SIG-M5 (cell line): Measurements from ENCODE around the gene CNTNAP3B.
"Not testable (repeated sequence)": the region's sequence is repeated elsewhere in the genome, so short reads cannot be mapped to it uniquely, and the experiment has no call there.

Experiments
- DNase-seq: peaks from one replicate; lab custom pipeline; 2025; lab: John Stamatoyannopoulos, UW

Gene CNTNAP3B

DNA sequence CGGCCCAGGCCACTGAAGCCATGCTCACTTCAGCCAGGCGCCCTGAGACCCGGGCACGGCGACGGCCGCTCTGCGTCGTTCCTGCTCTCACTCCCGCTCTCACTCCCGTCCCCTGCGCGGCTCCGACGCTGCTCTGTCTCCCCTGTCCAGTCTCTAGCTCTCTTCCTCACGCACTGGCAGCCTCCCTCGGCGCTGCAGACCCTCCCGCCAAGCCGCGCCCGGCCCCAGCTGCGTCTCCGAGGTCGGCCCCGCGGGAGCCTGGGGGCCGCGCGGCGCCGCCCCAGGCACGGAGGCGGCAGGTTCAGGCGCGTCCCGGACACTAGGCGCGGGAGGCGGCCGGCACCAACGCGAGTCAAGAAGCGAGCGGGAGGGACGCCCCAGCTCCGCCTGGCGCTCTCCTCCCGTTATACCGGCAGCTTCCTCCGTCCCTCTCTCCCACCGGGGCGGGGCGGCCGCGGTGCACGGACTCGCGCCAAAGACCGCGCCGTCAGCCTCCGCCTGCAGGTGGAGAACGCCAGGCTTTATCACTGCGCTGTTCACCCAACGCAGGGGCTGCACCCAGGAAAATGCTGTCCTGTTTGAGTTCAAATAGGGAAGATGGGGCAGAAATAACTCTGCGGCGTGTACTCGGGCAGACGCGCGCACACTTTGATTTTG lies at the start of gene CNTNAP3B:
Gene CNTNAP3B (minus strand): TSS at position 354 of the 657 bp plus-strand sequence. CDS start 332 bp downstream, at position 22.
- not testable (repeated sequence) for DNase-seq

DNA sequence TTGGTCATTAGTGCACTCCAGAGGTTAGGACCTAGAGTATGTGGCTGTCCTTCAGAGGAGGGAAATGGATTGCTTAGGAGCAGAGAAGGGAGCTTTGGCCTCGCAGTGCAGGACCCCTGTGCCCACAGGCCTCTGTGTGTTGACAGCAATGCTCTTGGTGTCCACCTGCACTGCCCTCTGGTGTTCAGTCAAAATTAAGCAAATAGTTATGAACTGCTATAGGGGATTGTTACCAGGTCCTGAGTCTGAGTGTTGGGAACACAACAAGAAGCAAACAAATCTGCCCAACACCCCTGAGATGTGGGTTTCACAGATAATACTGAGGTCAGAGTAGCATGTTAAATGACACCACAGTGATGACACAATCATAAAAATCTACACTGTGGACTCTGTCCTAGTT lies 31.1 kb upstream of the CNTNAP3B start:
- DNase-seq, result not testable (repeated sequence)

DNA sequence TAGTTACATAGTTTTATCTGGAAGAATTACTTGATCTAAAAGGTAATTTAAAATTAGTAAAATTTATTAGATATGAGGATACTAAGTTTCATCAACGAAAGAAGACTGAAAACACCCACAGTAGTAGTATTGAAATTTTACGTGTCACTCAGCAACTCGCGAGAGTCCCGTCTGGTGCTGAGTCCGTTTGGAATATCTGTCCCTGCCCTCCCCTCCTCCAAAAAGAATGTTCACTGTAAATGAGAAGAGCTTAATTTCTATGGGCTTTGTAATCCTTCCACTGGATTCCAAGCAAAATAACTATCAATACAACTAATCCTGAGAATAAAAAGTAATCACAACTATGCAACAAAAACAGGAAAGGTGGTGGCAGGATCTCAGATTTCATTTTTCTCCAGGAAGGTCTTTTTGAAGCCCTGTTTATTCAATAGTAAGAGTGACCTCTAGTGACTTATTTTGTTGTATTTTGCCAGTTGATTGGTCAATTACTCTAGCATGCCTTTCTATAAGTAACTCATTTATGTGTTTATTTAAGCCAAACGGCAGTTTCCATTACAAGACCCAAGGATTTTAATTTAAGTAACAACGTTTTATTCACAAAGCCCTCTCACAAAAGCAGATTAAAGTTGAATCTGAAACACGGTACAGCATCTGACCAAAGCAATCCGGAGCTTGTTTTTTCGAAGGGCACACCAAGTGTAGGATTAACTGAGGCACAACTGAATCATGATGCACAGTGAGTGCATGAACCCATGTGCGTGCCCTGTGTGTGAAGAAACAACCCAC lies 2.0 kb downstream of the CNTNAP3B start:
- not testable (repeated sequence) for DNase-seq

- not testable (repeated sequence) for DNase-seq
Measured at GRCh38 chr9:42121007-42121406, 8.2 kb downstream of the CNTNAP3B start.

DNA sequence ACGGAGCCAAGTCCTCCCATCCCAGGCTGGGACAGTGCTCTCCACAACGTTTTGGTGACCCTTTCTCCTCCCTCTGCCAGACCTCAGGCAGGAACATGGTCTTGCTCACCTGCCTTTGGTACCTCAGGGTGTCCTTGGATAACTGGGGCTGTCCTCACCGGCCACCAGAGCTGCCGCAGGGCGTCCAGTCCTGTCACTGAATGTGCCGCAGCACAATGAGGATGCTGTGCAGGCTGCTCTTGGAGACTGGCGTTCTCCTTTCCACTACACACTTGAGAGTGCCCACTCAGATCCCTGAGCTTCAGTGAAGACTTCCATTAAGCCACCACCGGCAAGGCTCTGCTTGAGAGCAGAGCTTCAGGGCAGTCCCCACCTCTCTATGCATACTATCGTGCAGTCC lies 33.3 kb downstream of the CNTNAP3B start:
- not testable (repeated sequence) for DNase-seq

GRCh38 chr9:42084559-42084952 lies 44.7 kb downstream of the CNTNAP3B start:
- DNase-seq, result not testable (repeated sequence)

DNA sequence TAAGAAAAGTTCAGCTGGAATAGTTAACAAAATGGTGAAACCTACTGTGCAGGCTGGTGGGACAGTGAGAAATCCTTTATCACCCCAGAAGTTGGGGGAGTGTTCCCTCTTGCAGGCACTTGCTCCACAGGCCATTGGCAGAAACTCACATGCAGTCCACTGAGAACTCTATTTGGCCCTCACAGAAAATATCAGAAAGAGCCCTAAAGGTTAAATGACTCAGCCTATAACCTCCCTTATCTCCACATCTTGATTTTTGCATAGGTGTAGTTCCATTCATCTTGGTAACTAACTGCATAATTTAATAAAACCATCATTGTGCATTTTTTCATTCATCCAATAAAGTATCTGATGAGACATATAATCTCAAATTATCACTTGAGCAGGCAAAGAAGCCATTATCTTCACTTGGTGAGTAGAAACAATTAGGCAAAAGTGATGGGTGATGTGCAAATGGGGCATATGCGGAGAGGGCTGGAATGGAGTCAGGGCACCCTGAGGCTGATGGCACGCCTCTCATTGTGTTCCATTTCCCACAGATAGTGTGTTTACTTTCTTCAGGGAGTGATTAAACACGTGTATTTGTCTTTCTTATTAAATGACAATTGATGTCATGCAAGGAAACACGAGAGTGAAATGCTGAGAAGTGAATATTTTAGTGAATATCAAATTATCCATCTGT lies 45.2 kb downstream of the CNTNAP3B start:
- not testable (repeated sequence) for DNase-seq

DNA sequence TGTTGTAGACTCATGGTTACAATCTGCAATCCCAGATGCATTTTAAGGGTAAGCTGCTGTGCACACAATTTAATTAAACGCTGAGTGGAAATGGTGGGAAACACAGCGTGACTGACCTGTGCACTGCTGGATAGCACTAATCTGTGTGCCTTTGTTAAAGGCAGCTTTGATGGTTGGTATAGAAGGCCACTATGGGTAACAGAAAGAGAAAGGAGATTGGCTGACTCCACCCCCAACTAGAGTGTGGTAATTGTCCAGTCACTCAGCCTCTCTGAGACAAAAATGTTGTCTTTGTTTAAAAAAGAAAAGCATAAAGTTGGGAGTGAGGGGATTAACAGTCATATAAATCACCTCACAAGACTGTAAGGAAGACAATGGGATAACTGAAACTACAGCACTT lies 48.9 kb downstream of the CNTNAP3B start:
- not testable (repeated sequence) for DNase-seq

DNA sequence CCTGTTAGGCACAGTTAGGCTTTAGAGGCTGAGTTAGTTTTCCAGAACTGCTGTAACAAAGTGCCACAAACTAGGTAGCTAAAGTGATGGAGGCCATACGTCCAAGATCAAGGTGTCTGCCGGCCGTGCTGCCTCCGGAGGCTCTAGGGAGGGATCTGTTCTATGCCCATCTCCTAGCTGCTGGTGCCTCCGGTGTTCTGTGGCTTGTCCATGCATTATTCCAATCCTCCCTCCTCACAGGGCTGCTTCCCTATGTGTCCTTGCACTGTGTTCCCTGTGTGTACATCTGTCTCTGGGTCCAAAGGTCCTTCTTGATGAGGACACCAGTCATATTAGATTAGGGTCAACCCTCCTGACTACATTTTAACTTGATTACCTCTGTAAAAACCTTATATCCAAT lies 54.4 kb downstream of the CNTNAP3B start:
- not testable (repeated sequence) for DNase-seq

- DNase-seq, result not testable (repeated sequence)
Measured at GRCh38 chr9:42071026-42071425, 58.2 kb downstream of the CNTNAP3B start.

- DNase-seq, result not testable (repeated sequence)
Measured at GRCh38 chr9:42070035-42070799, 59.0 kb downstream of the CNTNAP3B start.

GRCh38 chr9:42053874-42054273 lies 75.4 kb downstream of the CNTNAP3B start:
- DNase-seq, result not testable (repeated sequence)

GRCh38 chr9:42050701-42051100 lies 78.5 kb downstream of the CNTNAP3B start:
- not testable (repeated sequence) for DNase-seq

DNA sequence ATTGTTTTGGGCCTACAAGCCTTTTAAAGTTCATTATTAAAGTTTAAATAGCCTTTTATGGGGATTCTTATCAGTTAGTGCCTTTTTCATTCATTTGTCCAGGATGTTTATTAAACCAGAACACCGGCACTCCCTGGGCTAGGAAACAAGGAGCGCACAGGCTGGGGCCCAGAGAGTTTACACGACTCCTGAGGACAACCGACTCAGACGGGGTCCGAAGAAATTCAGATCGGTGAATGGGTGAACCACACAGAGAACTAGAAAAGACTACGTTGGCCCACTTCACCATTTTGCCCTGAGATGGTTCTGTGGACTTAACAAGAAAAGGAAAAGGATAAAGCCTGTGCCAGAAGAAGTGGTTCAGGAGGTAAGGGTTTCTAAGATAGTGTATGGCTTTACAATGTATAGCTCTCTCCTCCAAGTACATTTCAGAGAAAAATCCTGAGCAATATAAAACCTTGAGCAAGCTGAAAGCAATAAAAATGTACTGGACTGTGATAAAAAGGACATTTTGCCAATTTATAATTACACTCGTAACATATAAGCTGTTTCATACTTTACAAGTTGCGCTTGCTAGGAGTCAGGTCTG lies 84.7 kb downstream of the CNTNAP3B start:
- DNase-seq, result not testable (repeated sequence)

DNA sequence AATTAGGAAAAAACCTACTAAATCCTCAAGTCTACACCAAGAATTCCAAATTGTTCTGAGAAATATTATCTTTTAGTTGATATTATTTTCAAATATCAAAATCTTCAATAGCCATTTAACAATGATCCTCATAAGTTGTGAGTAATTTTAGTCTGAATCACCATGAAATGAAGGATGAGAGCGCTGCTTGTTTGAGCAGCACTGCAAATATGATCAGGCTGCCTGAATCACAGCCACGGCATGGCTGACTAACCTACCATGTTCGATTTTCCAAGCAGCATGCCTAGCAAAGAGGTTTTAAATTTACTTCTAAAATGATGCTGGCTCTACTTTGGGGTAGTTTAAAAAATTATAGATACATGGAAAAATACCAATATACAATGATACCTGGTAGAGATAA lies 95.7 kb downstream of the CNTNAP3B start:
- DNase-seq, result not testable (repeated sequence)

- not testable (repeated sequence) for DNase-seq
Measured at GRCh38 chr9:42020639-42021038, 108.6 kb downstream of the CNTNAP3B start.

DNA sequence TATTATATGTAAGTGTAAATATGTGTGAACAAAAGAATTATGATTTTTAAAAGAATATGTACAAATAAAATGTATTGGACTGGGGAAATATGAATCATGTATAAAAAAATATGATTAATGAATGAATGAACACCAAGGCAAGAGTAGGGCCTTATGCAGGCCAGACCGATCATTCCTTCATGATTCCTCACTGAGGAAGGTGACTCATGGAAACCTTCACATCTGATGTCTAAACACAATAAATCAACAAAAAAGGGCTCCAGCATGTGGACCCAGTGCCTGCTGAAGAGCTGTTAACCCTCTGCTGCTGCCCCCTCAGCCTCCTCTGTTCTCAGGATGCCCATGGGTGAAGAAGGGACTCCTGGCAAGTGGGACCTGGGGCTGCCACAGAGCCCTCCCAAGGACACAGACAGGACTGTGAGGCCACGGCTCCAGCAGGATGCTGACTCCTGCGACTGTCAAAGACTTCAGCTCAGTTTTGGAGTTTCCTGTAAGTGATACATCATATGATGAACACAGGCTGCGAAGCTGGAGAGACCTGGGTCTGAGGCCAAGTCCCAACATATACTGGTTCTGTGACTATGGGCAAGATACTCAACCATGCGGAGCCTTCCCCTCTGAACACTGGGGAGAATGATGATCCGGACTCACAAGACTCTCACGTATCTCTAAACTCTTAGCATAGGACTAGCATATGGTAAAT lies 110.9 kb downstream of the CNTNAP3B start:
- not testable (repeated sequence) for DNase-seq

DNA sequence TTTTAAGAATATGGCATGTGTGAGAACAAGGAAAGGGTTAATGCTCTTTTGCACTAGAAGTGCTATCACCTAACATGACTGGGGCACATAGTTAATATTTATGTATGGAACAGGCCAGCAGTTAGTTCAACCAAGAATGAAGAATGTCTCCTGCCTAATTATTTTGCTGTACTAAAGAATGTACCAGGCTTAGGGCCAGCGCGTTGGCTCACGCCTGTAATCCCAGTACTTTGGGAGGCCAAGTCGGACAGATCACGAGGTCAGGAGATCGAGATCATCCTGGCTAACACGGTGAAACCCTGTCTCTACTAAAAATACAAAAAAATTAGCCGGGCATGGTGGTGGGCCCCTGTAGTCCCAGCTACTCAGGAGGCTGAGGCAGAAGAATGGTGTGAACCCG lies 114.9 kb downstream of the CNTNAP3B start:
- DNase-seq, result not testable (repeated sequence)

DNA sequence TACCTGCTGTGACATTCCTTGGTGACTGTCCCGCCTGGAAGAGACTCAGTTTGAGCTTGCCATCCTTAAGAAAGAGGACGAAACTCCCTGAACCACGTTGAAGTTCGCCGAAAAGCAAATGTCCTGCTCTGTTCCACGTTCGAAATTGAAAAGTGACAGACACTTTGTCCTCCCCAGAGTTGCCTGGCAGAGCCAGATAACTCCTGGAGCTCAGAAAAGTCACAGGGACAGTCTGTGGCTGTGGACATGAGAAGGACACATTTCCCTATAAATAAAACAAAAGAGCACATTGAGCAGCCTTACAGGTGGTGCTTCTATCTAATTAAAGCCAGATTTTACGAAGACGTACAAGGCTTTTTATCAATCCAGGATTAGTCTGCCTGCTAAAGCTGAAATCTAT lies 137.6 kb downstream of the CNTNAP3B start:
- DNase-seq, result not testable (repeated sequence)

- not testable (repeated sequence) for DNase-seq
Measured at GRCh38 chr9:41980271-41980670, 149.0 kb downstream of the CNTNAP3B start.
